Osteocyte (in vitro differentiated cells): ENCODE measurements around the gene PLCG2. TPM values are rescaled to one million over a fixed set of nuclear protein-coding genes. Genes with fewer than 3 reads are reported as not detected.
"Not testable (repeated sequence)": the region's sequence is repeated elsewhere in the genome, so short reads cannot be mapped to it uniquely, and the experiment has no call there.

Experiments used
- DNase-seq: peaks from one replicate; pipeline ENCODE4 v3.0.0; 2021; ENCODE audit warnings: mixed read lengths; ENCODE audit not compliant: unreplicated experiment; ENCODE audit errors: extremely low spot score
- H3K27ac Mint-ChIP-seq: one replicate; pipeline ENCODE4 v1.8.0; 2021; ENCODE audit warnings: mild to moderate bottlenecking, mixed read lengths; ENCODE audit not compliant: unreplicated experiment
- H3K27me3 Mint-ChIP-seq: one replicate; pipeline ENCODE4 v1.8.0; 2021; ENCODE audit warnings: mixed read lengths; ENCODE audit not compliant: unreplicated experiment
- H3K36me3 Mint-ChIP-seq: one replicate; pipeline ENCODE4 v1.8.0; 2021; ENCODE audit warnings: mixed read lengths; ENCODE audit not compliant: unreplicated experiment
- H3K4me1 Mint-ChIP-seq: one replicate; pipeline ENCODE4 v1.8.0; 2021; ENCODE audit warnings: mixed read lengths; ENCODE audit not compliant: unreplicated experiment
- H3K4me3 Mint-ChIP-seq: one replicate; pipeline ENCODE4 v1.8.0; 2021; ENCODE audit warnings: mild to moderate bottlenecking, moderate library complexity, mixed read lengths; ENCODE audit not compliant: unreplicated experiment
- H3K9me3 Mint-ChIP-seq: one replicate; pipeline ENCODE4 v1.8.0; 2021; ENCODE audit warnings: mixed read lengths; ENCODE audit not compliant: unreplicated experiment
- CTCF ChIP-seq: fragments of 200-600 bp; sonication (generic); IDR thresholded peaks from 2 replicates; pipeline ENCODE4 v1.5.0; 2021; ENCODE audit warnings: antibody characterized with exemption, mild to moderate bottlenecking, moderate library complexity
- total RNA-seq: library from RNA; stranded (reverse); gene quantifications from 2 replicates; pipeline ENCODE4 v1.2.1, GENCODE V29; 2021

PLCG2 gene
- total RNA-seq, 1 donor from 2014 or later: not detected

DNA sequence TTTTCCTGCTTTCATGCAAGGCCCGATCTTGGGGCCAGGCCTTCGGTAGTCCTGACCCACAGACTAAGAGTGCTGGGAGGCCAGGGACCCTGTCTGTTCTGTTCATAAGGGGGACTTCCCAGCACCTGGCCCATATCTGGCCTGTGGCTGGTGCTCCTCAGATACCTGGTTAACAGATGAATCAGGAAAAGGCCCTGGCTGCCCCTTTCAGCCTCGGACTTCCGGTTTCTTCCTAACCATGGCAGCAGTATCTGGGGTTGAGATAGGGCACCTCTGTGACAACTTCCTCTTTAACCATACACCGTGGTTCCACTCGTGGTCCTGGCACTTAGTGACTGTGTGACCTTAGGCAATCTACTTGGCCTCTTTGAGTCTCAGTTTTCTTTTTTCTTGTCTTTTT lies 18.4 kb downstream of the PLCG2 start:
- Mint-ChIP-seq H3K4me3 (no peak overlapping the region), H3K36me3 (no peaks in the 10 kb centered on the region), H3K27ac (no peak overlapping the region), H3K9me3 (no peaks in the 10 kb centered on the region), H3K4me1 (no peaks in the 10 kb centered on the region), H3K27me3 (peaks cover 7% of the 10 kb centered on the region)
- no peak for TF ChIP-seq CTCF
- DNase-seq: no peak

- no peak for DNase-seq
- no peak overlapping the region for H3K27ac Mint-ChIP-seq
- H3K36me3 Mint-ChIP-seq: no peaks in the 10 kb centered on the region
- no peak for TF ChIP-seq CTCF
- H3K4me1 Mint-ChIP-seq: no peaks in the 10 kb centered on the region
- peaks cover 7% of the 10 kb centered on the region for H3K27me3 Mint-ChIP-seq
- no peaks in the 10 kb centered on the region for H3K9me3 Mint-ChIP-seq
- H3K4me3 Mint-ChIP-seq: no peak overlapping the region
Measured at GRCh38 chr16:81798311-81799137, 19.4 kb downstream of the PLCG2 start.

- no peak for DNase-seq
- H3K4me1 Mint-ChIP-seq: no peaks in the 10 kb centered on the region
- no peak overlapping the region for H3K4me3 Mint-ChIP-seq
- peaks cover 7% of the 10 kb centered on the region for H3K27me3 Mint-ChIP-seq
- H3K36me3 Mint-ChIP-seq: no peaks in the 10 kb centered on the region
- TF ChIP-seq CTCF: no peak
- H3K9me3 Mint-ChIP-seq: no peaks in the 10 kb centered on the region
- H3K27ac Mint-ChIP-seq: no peak overlapping the region
Measured at GRCh38 chr16:81799138-81799504, 20.0 kb downstream of the PLCG2 start.

- DNase-seq, H3K36me3 Mint-ChIP-seq, H3K9me3 Mint-ChIP-seq, H3K4me3 Mint-ChIP-seq, H3K27me3 Mint-ChIP-seq, H3K4me1 Mint-ChIP-seq, H3K27ac Mint-ChIP-seq: not testable (repeated sequence)
Measured at GRCh38 chr16:81801724-81802123, 22.6 kb downstream of the PLCG2 start.

- no peaks in the 10 kb centered on the region for H3K4me1 Mint-ChIP-seq
- no peak overlapping the region for H3K4me3 Mint-ChIP-seq
- H3K27me3 Mint-ChIP-seq: peaks cover 4% of the 10 kb centered on the region
- H3K9me3 Mint-ChIP-seq: no peaks in the 10 kb centered on the region
- H3K36me3 Mint-ChIP-seq: no peaks in the 10 kb centered on the region
- DNase-seq: no peak
- no peak overlapping the region for H3K27ac Mint-ChIP-seq
- no peak for TF ChIP-seq CTCF
Measured at GRCh38 chr16:81803332-81803731, 24.2 kb downstream of the PLCG2 start.
